H1 (cell line): ENCODE results near the gene MACROD2. TPM values are rescaled to one million over a fixed set of nuclear protein-coding genes. Genes with fewer than 3 reads are reported as not detected.

ENCODE experiments used
- CHD7 ChIP-seq: fragments of 300-600 bp; sonication (generic); IDR thresholded peaks from 2 replicates; pipeline ENCODE4 v1.7.1; 2012; ENCODE audit warnings: low read length, moderate library complexity, mild to moderate bottlenecking, inconsistent platforms; ENCODE audit not compliant: insufficient replicate concordance
- polyA plus RNA-seq, 7 experiments: library from polyadenylated mRNA; depleted of rRNA in 3 of 7; stranded (reverse) in 5 of 7; unstranded in 2 of 7; fragments of >200 nt in 5 of 7; fragments of 200-250 nt in 2 of 7; gene quantifications; 1 replicate in 5 of 7; 2 replicates in 1 of 7; 4 replicates in 1 of 7; pipeline versions ENCODE4 v1.2.1 to v1.2.3, GENCODE V29; 2011 to 2013; ENCODE audit warnings: missing spikeins in 2 of 7, mixed read lengths in 2 of 7
- total RNA-seq: library from RNA; stranded (reverse); fragmentation: NEBNext Ultra II Directional; extraction: Animal tissue kit (Norgen Biotek cat#: 25700); gene quantifications from 2 replicates; pipeline ENCODE4 v1.2.1, GENCODE V29; 2021

The MACROD2 gene
- total and polyA plus RNA-seq, 2 of the 8 experiments (the other 6 are each of a cell fraction or from before 2014, with no cell fraction given): 0.70 to 3.9 TPM

- TF ChIP-seq CHD7: no peak
- TF ChIP-seq, all 59 proteins: peak for 0
Observed at GRCh38 chr20:15214051-15214450, 1218.7 kb downstream of the MACROD2 start (continued).
